ENCODE results near the gene PAIP2.
"Not testable (repeated sequence)": the region's sequence is repeated elsewhere in the genome, so short reads cannot be mapped to it uniquely, and the experiment has no call there.

PAIP2 gene

GRCh38 chr5:139335811-139336210 lies 5.8 kb upstream of the PAIP2 start:
- no peak for DNase-seq

- no peak for DNase-seq
Measured at GRCh38 chr5:139340051-139340450, 1.6 kb upstream of the PAIP2 start.

- no peak for DNase-seq
Measured at GRCh38 chr5:139341187-139341688, 416 bp upstream of the PAIP2 start.

GRCh38 chr5:139342423-139342723 lies 719 bp downstream of the PAIP2 start:
- DNase-seq = no peak

GRCh38 chr5:139343476-139343875 lies 1.8 kb downstream of the PAIP2 start:
- DNase-seq = no peak

GRCh38 chr5:139344177-139344576 lies 2.5 kb downstream of the PAIP2 start:
- no peak for DNase-seq

GRCh38 chr5:139345442-139345841 lies 3.8 kb downstream of the PAIP2 start:
- DNase-seq = not testable (repeated sequence)

GRCh38 chr5:139347863-139348262 lies 6.2 kb downstream of the PAIP2 start:
- not testable (repeated sequence) for DNase-seq

GRCh38 chr5:139354186-139354585 lies 12.5 kb downstream of the PAIP2 start:
- DNase-seq = no peak

GRCh38 chr5:139355900-139356299 lies 14.2 kb downstream of the PAIP2 start:
- DNase-seq = not testable (repeated sequence)

GRCh38 chr5:139358064-139358463 lies 16.4 kb downstream of the PAIP2 start:
- no peak for DNase-seq

GRCh38 chr5:139360384-139360783 lies 18.7 kb downstream of the PAIP2 start:
- no peak for DNase-seq

- no peak for DNase-seq
Measured at GRCh38 chr5:139361835-139362429, 20.3 kb downstream of the PAIP2 start.

- DNase-seq = no peak
Measured at GRCh38 chr5:139363937-139364336, 22.3 kb downstream of the PAIP2 start.

- DNase-seq = no peak
Measured at GRCh38 chr5:139364466-139364865, 22.8 kb downstream of the PAIP2 start.

GRCh38 chr5:139368613-139369012 lies 27.0 kb downstream of the PAIP2 start:
- no peak for DNase-seq

- no peak for DNase-seq
Measured at GRCh38 chr5:139369181-139369580, 27.5 kb downstream of the PAIP2 start.

- DNase-seq = no peak
Measured at GRCh38 chr5:139371482-139372435, 30.1 kb downstream of the PAIP2 start.

- no peak for DNase-seq
Measured at GRCh38 chr5:139374909-139375308, 33.3 kb downstream of the PAIP2 start.

- no peak for DNase-seq
Measured at GRCh38 chr5:139376364-139376763, 34.7 kb downstream of the PAIP2 start.

GRCh38 chr5:139377226-139377625 lies 35.6 kb downstream of the PAIP2 start:
- DNase-seq = no peak

- no peak for DNase-seq
Measured at GRCh38 chr5:139378101-139378825, 36.6 kb downstream of the PAIP2 start.

GRCh38 chr5:139378941-139379361 lies 37.3 kb downstream of the PAIP2 start:
- DNase-seq = no peak
